HG03442 (cell line): ENCODE data around the gene FILIP1L.

Source experiments
- ATAC-seq: cut with Tn5 transposase; IDR thresholded peaks from one replicate; pipeline ENCODE4 v1.9.1; 2021; ENCODE audit warnings: mild to moderate bottlenecking, moderate library complexity; ENCODE audit not compliant: unreplicated experiment

FILIP1L gene

GRCh38 chr3:100114413-100115030, at the start of gene FILIP1L:
Gene FILIP1L, minus strand, starts transcription at chr3:100114501.
- ATAC-seq, result no peak

- ATAC-seq, result no peak
Measured at GRCh38 chr3:100163787-100164186, 49.5 kb upstream of the FILIP1L start.

GRCh38 chr3:100160521-100160920, 46.2 kb upstream of the FILIP1L start:
- no peak for ATAC-seq

- no peak for ATAC-seq
Measured at GRCh38 chr3:100159331-100160153, 45.2 kb upstream of the FILIP1L start.

- ATAC-seq, result no peak
Measured at GRCh38 chr3:100158918-100159330, 44.6 kb upstream of the FILIP1L start.

GRCh38 chr3:100157685-100158084, 43.4 kb upstream of the FILIP1L start:
- no peak for ATAC-seq

GRCh38 chr3:100155590-100155989, 41.3 kb upstream of the FILIP1L start:
- ATAC-seq, result no peak

- ATAC-seq, result no peak
Measured at GRCh38 chr3:100155128-100155527, 40.8 kb upstream of the FILIP1L start.

GRCh38 chr3:100154171-100154570, 39.9 kb upstream of the FILIP1L start:
- ATAC-seq, result no peak

GRCh38 chr3:100151024-100151707, 36.9 kb upstream of the FILIP1L start:
- ATAC-seq, result no peak

GRCh38 chr3:100150473-100150872, 36.2 kb upstream of the FILIP1L start:
- no peak for ATAC-seq

GRCh38 chr3:100149713-100150415, 35.6 kb upstream of the FILIP1L start:
- ATAC-seq, result no peak

GRCh38 chr3:100149130-100149529, 34.8 kb upstream of the FILIP1L start:
- no peak for ATAC-seq

- peak; percentile 87 for ATAC-seq
Measured at GRCh38 chr3:100144255-100144866, 30.1 kb upstream of the FILIP1L start.

- no peak for ATAC-seq
Measured at GRCh38 chr3:100141586-100141985, 27.3 kb upstream of the FILIP1L start.

- ATAC-seq, result no peak
Measured at GRCh38 chr3:100140976-100141375, 26.7 kb upstream of the FILIP1L start.

GRCh38 chr3:100136921-100137320, 22.6 kb upstream of the FILIP1L start:
- ATAC-seq, result no peak

- no peak for ATAC-seq
Measured at GRCh38 chr3:100131241-100131640, 16.9 kb upstream of the FILIP1L start.

GRCh38 chr3:100129941-100130340, 15.6 kb upstream of the FILIP1L start:
- no peak for ATAC-seq

- no peak for ATAC-seq
Measured at GRCh38 chr3:100128565-100128964, 14.3 kb upstream of the FILIP1L start.

GRCh38 chr3:100127792-100128191, 13.5 kb upstream of the FILIP1L start:
- no peak for ATAC-seq
